Panc1 (cell line): ENCODE measurements around the gene RFC2.

Experiments
- POLR2AphosphoS5 ChIP-seq: IDR thresholded peaks from 2 replicates; pipeline ENCODE4 v1.6.1; 2012; ENCODE audit warnings: mild to moderate bottlenecking, low read depth, low read length, moderate library complexity
- REST ChIP-seq, 2 experiments: IDR thresholded peaks; 2 replicates each; pipeline ENCODE4 v1.6.1; 2011 to 2012; ENCODE audit warnings: low read depth in 2 of 2, control low read depth in 1 of 2, low read length in 1 of 2, mild to moderate bottlenecking in 1 of 2, moderate library complexity in 1 of 2; ENCODE audit not compliant: insufficient read depth in 1 of 2
- SIN3A ChIP-seq: IDR thresholded peaks from 2 replicates; pipeline ENCODE4 v1.6.1; 2012; ENCODE audit warnings: low read depth, mild to moderate bottlenecking, low read length, moderate library complexity, borderline replicate concordance; ENCODE audit not compliant: insufficient read depth
- TF ChIP-seq, protein P1 (sequence below): fragments of 450-650 bp; IDR thresholded peaks from 2 replicates; pipeline ENCODE4 v1.5.1; 2017; ENCODE audit warnings: mild to moderate bottlenecking

DNA sequence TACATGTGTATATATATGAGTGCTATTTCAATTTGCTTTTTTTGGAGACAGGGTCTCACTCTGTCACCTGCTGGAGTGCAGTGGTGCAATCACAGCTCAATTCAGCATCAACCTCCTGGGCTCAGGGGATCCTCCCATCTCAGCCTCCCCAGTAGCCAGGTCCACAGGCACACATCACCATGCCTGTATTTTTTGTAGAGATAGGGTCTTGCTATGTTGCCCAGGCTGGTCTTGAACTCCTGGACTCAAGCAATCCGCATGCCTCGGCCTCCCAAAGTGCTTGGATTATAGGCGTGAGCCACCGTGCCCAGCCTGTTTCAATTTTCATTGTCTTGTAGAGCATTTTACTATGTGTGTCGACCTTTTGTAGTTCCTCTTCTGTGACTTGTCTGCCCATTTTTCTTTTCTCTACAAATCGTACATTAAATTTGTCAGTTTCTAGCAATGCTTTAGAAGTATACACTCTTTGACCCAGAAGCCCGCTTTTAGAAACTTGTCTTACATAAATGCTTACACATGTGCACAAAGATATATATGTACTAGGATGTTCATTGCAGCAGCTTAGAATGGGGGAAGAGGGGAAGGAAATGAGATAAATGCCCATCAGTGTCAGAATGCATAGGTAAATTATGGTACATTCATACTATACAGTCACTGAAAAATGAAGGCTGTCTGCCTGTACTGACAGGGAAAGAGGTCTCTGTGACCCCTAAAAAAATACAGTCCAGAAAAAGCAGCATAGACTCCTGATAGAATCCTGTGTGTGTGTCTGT is 12.2 kb upstream of the RFC2 start:
- TF ChIP-seq, protein P1, sequence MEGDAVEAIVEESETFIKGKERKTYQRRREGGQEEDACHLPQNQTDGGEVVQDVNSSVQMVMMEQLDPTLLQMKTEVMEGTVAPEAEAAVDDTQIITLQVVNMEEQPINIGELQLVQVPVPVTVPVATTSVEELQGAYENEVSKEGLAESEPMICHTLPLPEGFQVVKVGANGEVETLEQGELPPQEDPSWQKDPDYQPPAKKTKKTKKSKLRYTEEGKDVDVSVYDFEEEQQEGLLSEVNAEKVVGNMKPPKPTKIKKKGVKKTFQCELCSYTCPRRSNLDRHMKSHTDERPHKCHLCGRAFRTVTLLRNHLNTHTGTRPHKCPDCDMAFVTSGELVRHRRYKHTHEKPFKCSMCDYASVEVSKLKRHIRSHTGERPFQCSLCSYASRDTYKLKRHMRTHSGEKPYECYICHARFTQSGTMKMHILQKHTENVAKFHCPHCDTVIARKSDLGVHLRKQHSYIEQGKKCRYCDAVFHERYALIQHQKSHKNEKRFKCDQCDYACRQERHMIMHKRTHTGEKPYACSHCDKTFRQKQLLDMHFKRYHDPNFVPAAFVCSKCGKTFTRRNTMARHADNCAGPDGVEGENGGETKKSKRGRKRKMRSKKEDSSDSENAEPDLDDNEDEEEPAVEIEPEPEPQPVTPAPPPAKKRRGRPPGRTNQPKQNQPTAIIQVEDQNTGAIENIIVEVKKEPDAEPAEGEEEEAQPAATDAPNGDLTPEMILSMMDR, result no peak
- no peak for TF ChIP-seq POLR2AphosphoS5
- no peak for TF ChIP-seq REST (IDR thresholded peaks at IDR 0.05; ENCODE audit: insufficient read depth in 1 of 2, low read depth in 2 of 2, low read length in 1 of 2)
- TF ChIP-seq SIN3A, result no peak
